NCI-H510A (cell line): Measurements from ENCODE around the gene HSF2BP.
A peak's percentile ranks its signal among the peaks of the same experiment; 100 is the strongest.
"Not testable (repeated sequence)": the region's sequence is repeated elsewhere in the genome, so short reads cannot be mapped to it uniquely, and the experiment has no call there.

Experiments
- DNase-seq: peaks from one replicate; lab custom pipeline; 2025; lab: John Stamatoyannopoulos, UW

Gene HSF2BP

DNA sequence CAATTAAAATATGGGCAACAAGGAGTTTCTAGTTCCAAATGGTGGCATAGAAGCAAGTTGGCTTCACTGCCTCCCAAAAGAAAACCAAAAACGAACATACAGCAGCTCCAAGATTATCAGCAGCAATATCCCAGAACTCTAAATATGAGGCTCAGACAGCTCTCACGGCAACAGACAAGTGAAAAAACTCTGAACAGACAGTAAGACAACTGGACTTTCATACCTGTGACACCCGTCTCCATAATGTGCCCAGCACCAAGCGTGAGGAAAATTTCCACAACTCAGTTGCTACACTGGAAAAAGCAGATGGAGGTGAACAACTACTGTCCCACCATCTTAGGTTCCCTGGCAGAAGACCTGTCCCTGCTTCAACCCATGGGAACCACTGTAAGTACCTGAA, 39.9 kb downstream of the HSF2BP start:
- DNase-seq = no peak

DNA sequence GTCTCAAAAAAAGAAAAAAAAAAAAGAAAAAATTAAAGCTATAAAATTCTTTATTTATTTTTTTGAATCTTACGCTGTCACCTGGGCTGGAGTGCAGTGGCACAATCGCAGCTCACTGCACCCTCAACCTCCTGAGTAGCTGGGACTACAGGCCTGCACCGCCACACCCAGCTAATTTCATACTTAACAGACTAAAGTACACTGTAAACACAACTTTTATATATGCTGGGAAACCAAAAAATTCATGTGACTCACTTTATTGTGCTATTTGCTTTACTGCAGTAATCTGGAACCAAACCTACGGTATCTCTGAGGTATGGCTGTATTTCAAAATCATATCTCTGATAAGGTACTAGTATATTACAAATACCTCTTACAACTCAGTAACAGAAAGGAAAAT, 40.3 kb downstream of the HSF2BP start:
- no peak for DNase-seq

DNA sequence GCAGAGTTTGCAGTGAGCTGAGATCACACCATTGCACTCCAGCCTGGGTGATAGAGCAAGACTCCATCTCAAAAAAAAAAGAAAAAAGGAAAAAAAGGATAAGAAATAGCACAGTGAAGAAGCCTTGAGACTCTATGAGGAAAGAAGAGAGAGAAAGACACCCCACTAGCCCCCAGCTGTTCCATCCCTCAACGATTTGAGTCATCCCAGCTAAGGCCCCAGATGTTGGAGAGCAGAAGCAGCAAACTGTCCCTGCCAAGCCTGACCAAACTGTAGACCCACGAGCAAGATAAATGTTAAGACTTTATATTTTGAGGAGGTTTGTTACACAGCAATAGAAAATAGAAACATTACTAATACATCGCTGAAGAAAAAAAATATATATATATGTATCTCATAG, 42.4 kb downstream of the HSF2BP start:
- DNase-seq = not testable (repeated sequence)

DNA sequence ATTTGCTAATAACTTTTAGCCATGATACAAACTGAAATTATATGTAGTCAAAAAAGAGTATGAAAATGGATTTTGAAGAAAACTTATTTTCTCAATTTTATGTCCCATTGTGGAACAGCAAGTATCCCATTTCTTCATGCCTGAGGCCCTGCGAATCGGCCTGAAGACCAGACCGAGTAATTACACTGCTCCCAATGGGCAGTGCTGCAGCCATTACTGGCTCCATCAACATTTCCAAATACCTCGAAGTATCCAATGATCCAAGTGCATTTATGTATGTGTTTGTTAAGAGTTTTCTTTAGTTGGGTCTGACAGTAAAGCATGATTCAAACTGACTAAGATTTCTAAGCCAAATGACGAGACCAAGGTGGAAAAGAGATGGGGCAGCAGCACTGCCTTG, 44.4 kb downstream of the HSF2BP start:
- no peak for DNase-seq

DNA sequence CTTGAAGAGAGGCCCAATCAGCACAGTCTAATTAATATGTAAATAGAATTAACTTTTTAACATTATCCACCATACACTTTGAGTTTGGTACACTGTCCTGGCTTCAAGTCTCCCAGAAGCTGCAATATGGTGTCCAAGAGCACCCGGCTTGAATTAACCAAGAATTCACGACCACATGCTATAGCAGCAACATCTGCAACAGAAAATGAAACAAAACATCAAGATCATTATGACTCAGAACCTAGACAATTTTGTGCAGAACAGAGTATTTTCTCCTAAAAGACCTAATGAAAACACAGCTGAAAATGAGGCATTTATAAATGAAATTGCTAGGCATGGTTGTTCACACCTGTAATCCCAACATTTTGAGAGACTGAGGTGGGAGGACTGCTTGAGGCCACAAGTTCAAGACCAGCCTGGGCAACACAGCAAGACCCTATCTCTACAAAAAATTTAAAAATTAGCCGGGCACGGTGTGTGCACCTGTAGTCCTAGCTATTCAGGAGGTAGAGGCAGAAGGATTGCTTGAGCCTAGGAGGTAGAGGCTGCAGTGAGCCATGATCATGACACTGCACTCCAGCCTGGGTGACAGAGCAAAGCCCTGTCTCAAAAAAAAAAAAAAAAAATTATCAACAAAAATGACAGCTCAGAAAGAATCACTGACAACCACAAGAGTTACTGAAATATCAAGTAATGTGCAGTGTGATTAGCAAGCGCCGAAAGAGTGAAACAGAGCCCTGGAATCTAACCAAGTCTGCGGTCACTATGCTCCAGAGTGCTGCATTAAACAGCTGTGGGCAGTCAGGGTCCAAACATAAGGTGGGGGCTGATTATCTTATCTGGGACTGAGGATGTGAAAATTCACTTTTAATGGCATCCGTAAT, 45.3 kb downstream of the HSF2BP start:
- no peak for DNase-seq

DNA sequence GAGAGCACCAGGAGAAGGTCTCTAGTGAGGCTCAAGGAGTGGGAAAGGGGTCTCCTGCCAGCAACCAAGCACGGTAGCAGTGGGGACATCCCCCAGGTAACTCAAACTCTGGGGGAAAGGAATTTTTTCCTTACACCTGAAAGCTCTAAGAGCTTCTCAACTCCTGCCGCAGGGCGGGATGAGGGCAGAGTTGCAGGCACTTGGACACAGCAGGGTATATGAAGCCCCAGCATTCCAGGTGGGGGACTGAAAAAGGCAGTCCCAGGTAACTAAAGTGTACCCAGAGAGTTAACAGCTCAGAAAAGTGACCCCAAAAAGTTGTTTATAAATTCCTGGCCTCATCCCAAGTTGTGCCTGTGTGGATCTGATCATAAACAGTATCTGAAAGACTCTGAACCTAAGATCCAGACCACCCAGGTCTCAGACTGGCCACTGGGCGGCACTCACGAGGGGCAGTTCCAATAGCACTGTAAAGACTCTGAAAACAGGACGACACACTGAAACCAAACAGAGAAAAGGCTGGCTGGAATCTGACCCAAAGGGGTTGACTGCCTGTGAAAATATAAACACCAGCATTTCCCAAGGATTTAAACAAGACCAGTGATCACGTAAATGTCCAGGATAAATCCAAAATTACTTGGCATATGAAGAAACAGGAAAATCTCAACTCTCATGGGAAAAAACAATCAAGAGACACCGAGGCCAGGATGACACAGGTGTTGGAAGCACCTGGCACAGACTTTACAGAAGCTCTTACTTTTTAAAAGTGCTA, 47.5 kb downstream of the HSF2BP start:
- DNase-seq = no peak

DNA sequence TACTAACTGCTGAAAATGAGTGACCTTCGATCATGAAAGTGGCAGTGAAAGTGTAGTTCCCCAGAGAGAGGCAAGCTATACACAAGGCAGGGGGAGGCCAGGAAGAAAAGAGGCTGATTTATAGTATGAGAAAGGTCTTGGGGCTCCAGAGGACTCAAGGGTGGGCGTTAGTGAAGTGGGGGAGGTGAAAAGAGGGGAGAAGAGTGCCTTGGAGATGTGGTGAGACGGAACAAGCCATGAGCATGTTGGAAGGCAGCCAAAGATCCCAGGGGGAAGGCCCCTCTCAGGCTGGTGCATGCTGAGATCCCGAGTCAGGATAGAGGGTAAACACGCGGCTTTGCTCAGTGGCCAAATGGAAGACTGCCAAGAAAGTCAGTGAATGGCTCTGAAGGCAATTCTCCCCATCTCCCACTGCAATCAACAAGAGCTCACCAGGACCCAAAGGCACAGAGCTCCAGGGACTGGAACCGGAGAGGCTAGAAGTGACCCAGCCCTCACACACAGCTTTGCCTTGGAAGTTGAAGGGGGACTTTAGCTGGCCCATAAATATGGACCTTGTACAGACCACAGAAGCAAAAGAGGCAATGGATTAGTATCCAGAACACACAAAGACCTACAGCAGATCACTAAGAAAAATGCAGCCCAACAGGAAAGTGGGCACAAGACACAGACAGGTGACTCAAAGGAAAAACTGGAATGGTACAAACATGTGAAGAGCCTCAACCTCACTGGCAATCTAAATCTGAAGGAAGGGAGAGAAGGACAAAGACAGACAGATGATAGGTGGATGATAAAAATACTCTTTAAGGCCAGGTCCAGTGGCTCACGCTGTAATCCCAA, 49.6 kb downstream of the HSF2BP start:
- peak; percentile 69 for DNase-seq

DNA sequence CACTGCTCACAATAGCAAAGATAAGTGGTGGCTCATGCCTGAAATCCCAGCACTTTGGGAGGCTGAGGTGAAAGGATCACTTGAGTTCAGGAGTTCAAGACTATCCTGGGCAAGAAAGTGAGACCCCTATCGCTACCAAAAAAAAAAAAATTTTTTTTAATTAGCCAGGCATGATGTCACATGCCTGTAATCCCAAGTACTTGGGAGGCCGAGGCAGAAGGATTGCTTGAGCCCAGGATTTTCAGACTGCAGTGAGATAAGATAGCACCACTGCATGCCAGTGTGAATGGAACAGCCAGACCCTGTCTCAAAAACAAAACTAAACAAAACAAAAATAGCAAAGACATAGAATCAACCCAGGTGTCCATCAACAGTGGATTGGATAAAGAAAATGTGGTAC, 50.6 kb downstream of the HSF2BP start:
- no peak for DNase-seq

DNA sequence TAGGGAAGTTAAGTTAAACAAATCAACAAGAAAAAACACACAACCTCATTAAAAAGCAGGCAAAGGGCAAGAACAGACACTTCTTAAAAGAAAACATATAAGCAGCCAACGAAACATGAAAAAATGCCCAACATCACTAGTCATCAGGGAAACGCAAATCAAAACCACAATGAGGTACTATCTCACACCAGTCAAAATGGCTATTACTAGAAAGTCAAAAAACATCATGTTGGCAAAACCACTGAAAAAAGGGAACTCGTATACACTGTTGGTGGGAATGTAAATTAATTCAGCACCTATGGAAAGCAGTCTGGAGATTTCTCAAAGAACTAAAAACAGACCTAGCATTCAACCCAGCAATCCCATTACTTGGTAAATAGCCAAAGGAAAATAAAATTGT, 51.1 kb downstream of the HSF2BP start:
- DNase-seq = no peak

DNA sequence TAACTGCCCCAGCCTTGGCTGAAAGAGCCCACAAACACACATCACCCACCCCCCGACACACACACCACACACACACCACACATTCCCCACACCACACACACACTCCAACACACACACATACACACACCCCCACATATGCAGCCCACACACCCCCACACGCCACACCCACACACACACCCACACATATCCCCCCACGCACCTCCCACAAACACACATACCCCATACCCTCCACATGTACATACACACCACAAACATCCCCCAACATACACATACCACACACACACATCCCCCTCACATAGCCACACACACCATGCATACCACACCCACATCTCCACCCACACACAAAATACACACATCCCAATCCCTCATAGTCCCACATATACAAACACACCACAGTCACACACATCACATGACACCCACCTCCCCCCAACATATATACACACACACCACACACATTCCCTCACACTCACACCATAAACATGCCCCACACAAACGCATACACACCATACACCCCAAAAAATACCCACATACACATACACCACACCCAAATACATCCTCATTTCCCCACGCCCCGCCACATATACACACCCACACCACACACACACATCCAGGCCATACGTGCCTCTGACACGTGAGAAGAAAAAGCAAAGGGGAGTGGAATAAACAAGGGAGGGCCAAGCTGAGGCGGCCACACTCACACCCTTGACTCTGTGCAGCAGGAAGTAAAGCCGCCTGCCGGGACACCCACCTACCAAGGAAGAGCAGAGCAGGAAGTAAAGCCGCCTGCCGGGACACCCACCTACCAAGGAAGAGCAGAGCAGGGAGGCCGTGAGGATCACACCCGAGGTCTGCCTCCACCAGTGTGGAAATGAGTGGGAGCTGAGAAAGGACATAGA, 53.7 kb downstream of the HSF2BP start:
- DNase-seq = no peak

DNA sequence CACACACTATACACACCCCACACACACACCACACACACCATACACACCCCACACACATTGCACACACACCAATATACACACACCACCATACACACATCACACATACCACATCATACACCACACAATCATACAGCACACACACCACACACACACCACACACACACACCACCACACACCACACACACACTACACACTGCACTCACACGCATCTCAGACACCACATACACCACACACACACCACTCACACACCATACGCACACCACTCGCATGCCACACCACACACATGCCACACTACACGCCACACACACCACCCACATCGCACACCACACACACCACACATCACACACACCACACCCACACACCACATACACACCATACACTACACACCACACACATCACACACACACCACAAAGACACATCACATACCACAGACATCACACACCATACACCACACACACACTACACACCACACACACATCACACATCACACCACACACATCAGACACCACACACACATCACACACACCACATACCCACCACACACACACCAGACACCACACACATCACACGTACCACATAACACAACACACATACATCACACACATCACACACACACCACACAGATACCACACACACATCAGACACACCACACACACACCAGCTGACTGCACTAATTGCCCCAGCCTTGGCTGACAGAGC, 54.6 kb downstream of the HSF2BP start:
- no peak for DNase-seq

DNA sequence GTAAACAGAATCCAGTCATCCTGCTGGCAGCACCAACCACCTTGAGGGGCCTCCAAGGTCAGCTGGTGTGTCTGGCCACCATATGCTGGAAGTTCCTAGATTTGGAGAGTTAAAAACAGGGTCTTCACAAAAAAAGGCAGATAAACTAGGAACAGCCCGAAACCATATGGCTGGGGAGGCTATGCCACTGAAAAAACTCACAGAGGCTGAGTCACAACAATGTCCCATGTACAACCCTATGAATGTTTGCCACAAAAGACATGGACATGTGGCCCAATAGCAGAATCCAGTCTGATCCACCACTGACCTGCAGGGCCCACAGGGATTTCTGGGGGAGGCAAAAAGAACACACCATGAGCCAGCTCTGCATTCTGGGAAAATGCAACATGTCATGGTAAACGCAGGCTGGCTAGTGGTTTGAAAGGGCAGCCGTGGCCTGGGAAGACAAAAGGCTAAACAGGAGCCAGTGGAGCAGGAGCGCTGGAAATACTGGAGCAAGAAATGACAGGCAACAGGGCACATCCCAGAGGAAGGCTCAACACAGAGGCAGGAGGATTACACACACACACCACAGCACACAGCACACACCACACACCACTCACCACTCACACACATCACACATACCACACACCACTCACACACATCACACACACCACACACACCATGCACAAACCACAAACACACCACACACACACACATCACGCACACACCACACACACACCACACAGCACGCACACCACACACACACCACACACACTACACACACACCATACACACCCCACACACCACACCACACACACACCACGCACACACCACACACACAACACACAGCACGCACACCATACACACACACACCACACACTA, 55.4 kb downstream of the HSF2BP start:
- no peak for DNase-seq

DNA sequence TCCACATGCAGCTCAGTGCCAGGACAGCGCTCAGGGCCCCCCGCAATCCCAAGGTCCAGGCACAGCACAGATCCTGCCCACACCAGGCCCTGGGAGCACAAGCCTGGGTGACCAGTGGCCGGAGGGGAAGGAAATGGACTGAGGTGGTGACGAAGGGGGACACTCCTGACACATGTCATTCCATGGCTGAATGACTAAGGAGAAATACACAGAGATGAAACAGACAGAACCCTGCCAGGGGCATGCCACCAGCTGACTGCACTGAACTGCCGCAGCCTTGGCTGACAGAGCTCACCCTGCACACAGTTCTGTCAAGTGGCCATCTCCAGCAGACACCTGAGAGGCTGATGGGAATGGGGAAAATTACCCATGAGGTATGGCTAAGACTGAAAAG, 56.1 kb downstream of the HSF2BP start:
- DNase-seq = peak; percentile 29

DNA sequence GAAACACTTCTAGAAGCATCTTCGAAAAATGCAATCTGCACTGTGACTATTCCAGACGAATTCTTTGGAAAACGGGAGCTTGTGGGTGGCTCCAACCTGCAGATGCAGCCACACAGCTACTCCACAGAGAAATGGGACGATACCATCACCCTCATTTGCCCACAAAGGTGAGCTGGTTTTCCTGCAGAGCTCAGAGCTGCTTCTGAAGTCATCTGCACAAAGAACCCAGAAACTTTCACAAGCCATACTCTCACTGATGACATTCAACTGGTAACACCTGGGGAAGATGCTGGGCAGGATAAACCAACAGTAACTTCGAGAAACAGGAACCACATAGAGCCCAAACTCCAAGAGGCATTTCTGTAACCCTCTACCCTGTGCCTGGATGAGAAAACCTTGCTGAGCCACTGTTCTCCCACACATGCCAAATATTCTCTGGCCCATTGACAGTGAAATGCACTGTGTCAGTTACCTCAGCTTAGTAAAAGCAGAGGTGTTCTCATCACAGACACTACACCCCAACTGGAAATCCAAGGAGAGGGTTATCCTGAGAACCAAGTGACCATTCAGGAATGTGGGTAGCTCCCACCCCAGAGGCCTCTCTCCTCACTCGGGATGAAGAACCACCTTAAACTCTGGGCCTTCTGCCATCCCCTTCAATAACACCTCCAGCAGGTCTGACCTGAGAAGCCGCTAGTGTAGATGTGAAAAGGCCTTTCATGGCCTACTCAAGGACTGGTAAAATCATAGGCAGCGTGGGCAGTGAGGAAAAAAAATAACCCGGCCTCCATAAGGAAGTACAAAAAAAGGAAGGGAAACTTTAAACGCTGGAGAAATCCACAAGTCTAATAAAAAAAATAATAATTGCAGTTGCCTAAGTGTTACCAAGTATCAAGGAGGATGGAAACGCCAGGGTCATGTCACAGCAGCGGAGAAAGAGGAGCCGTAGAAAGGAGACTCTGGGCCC, 56.7 kb downstream of the HSF2BP start:
- no peak for DNase-seq

DNA sequence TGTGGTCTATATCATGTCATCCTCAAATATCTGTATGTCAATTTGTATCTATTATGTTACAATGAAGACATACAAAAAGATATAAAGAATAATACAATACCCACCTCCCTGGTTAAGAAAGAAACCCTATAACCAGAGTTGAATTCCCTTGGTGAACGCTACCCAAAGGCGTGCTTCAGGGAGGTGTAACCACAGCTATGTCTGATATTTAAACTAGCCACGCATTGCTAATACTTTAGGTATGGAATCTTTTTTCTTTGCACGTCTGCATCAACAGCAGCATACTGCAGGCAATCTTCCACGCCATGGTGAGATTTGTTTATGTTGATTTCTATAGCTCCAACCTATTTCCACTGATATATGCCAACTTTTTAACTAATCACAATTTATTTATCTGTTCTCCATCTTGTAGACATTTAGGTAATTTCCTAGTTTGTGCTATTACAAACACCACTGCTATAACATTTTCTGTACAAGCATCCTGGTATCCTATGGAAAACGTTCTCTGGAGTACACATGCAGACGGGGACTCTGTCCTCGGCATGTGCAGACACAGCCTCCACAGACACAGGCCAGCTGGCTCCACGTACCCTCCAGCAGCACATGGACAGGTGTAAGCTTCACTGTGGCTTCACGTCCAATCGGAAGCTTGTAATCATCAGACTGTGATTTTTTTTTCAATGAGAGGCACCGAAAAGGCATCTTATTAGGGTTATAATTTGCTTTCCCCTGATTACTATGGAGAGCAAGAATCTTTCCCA, 58.5 kb downstream of the HSF2BP start:
- no peak for DNase-seq

DNA sequence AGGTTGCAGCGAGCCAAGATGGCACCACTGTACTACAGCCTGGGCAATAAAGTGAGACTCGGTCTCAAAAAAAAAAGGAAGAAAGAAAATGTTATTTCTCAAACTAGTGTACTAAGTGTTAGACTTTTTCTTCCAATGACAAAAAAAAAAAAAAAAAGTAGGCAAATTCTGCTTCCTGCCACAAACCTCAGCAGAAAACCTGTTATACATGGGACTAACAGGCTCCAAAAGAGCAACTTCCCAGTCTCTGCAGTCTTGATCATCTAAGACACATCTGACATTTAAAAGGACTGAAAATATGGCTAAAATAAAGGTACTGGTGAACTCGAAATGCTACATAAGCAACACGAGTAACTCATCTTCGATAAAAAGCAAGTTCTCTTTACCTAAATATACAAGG, 59.6 kb downstream of the HSF2BP start:
- no peak for DNase-seq

DNA sequence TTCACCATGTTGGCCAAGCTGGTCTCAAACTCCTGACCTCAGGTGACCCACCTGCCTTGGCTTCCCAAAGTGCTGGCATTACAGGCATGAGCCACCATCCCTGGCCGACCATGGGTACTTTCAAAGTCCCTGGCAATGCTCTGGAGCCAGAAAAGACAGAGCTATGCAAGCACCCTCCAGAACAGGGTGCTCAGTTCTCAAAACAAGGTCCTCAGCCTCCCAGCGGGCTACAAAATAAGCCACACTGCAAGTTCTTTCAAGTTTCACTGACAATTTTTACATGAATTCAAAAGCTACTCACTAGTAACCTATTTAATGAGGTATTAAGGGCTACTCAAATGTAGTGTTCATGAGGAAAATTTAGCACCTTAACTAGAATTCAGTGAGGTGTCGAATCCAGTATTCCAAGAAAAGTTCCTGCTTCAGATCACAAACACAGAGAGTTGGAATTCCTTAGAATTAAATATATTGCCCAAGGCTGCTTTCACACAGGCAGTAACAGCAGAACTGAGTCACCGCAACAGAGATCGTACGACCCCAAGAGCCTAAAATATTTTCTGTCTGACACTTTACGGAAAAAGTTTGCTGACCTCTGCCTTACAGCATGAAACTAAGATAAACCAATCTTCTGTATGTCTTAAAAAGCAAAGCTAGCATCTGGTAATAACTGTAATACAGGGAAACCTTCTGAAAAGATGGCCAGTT, 60.7 kb downstream of the HSF2BP start:
- no peak for DNase-seq
